ENCODE results near the gene NFKB2.

GRCh38 chr10:102389894-102390293, 5.6 kb upstream of the NFKB2 start:
- TF ChIP-seq POLR2A (IDR thresholded peaks at IDR 0.05): no peak
- TF ChIP-seq CTCF (IDR thresholded peaks at IDR 0.05): no peak

Data from vagina (tissue), 2 donors.